Pancreas (tissue), 10 donors: ENCODE measurements around the gene GSG1L. TPM values are rescaled to one million over a fixed set of nuclear protein-coding genes. Genes with fewer than 3 reads are reported as not detected.

Source experiments
- ATAC-seq, 4 donors: fragments of 200-7000 bp; cut with Tn5 transposase; one replicate each; pipeline versions ENCODE4 v1.8.0 to v1.9.1; 2020; ENCODE audit warnings: mild to moderate bottlenecking in 4 of 4, moderate library complexity in 4 of 4
- DNase-seq, 6 donors: peaks; one replicate each; pipeline ENCODE4 v3.0.0-alpha.2; 2020
- FAIRE-seq: peaks from 2 replicates; lab custom pipeline; 2012; peaks lifted over from hg19 to GRCh38; lab: Jason Lieb, UNC
- H3K27ac ChIP-seq, 4 donors: fragments of 200-600 bp; sonication (generic); 1 replicate in 3 of 4; 2 replicates in 1 of 4; pipeline versions ENCODE4 v1.5.0 to v1.8.0; 2020
- H3K27me3 ChIP-seq, 4 donors: fragments of 200-600 bp; one replicate each; pipeline ENCODE4 v1.8.0; 2021
- H3K36me3 ChIP-seq, 3 donors: fragments of 200-600 bp; sonication (generic) in 1 of 3; one replicate each; pipeline versions ENCODE4 v1.5.0 to v1.8.0; 2020 to 2021
- H3K4me1 ChIP-seq, 3 donors: fragments of 200-600 bp; one replicate each; pipeline ENCODE4 v1.8.0; 2021
- H3K4me3 ChIP-seq, 4 donors: fragments of 200-600 bp; sonication (generic) in 2 of 4; one replicate each; pipeline versions ENCODE4 v1.5.0 to v1.8.0; 2020 to 2021
- H3K9me3 ChIP-seq, 4 donors: fragments of 200-600 bp; one replicate each; pipeline ENCODE4 v1.8.0; 2021
- WGBS, 2 donors: extraction: QIAGEN DNeasy Blood & Tissue Kit; methylation state at CpG; one replicate each; pipeline ENCODE4 v1.1.7; 2013; 5-methylcytosine and 5-hydroxymethylcytosine counted together
- intact Hi-C, 3 donors: fragments of 100-400 bp; cut with DNase I; formaldehyde crosslinking; loops; one replicate each; pipeline versions ENCODE4 v1.11.1 to v1.14.2; 2022
- polyA plus RNA-seq, 2 donors: library from polyadenylated mRNA; stranded (reverse); fragments of 200-250 nt; gene quantifications; one replicate each; pipeline ENCODE4 v1.2.3, GENCODE V29; 2013
- total RNA-seq, 6 donors: library from RNA; stranded (reverse); fragmentation: NEBNext Ultra II Directional in 4 of 6; extraction: Animal tissue kit (Norgen Biotek cat#: 25700) in 4 of 6; gene quantifications; one replicate each; pipeline versions ENCODE4 v1.2.1 to v1.2.4, GENCODE V29; 2021 to 2023
- TF ChIP-seq, protein P1 (sequence below), 4 donors: fragments of 200-600 bp; sonication (generic) in 3 of 4; IDR thresholded peaks; one replicate each; pipeline versions ENCODE4 v1.5.0 to v1.8.0; 2021; ENCODE audit warnings: antibody characterized with exemption in 4 of 4
- donor health status: healthy with polysubstance abuse.
- donor health status: DM: no; HTN: no; CAD: no; lungs with moderate emphysema.
- donor health status: DM: no; HTN: no; CAD: no.
- donor health status: control.
- donor health status: control.
- donor health status: Bipolar disorder and iron deficiency.
- donor health status: DM: yes; HTN: yes; CAD: no.
- donor health status: DM: no; HTN: no; CAD: no.
- donor health status: DM: no; HTN: no; CAD: no.
- donor health status: DM: yes; HTN: yes; CAD: no.

GSG1L gene
- total and polyA plus RNA-seq, 8 donors: 0.02 to 0.12 TPM; not detected in 6

DNA sequence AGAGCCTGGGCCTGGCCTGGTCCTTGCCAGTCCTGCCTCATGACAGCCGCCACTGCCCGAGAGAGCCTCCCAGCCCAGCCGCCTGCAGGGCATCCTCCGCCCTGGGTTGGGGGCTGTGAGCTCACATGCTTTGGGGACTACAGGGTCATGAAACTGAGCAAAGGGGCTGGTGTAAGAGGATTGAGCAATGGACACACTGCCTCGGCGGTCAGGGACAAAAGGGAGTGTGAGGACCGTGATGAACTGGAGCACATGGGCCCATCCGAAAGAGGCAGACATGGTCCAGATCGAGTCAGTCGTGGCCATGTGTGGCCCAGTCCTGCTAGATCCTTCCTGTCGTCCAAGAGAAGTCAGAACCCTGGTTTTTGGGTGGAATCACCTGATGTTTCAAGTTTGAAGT lies 52.3 kb downstream of the GSG1L start:
- Histone ChIP-seq H3K27ac (no peak overlapping the region), H3K4me1 (no peaks in the 10 kb centered on the region), H3K9me3 (no peaks in the 10 kb centered on the region), H3K36me3 (no peaks in the 10 kb centered on the region), H3K4me3 (no peak overlapping the region), H3K27me3 (no peaks in the 10 kb centered on the region)
- ATAC-seq: no peak
- DNase-seq: no peak
- no peak for FAIRE-seq
- intact Hi-C loops: no loop called here
- WGBS, 2 donors: 64 to 65% methylated on average over 11 of the region's 11 CpGs
- TF ChIP-seq, protein P1, sequence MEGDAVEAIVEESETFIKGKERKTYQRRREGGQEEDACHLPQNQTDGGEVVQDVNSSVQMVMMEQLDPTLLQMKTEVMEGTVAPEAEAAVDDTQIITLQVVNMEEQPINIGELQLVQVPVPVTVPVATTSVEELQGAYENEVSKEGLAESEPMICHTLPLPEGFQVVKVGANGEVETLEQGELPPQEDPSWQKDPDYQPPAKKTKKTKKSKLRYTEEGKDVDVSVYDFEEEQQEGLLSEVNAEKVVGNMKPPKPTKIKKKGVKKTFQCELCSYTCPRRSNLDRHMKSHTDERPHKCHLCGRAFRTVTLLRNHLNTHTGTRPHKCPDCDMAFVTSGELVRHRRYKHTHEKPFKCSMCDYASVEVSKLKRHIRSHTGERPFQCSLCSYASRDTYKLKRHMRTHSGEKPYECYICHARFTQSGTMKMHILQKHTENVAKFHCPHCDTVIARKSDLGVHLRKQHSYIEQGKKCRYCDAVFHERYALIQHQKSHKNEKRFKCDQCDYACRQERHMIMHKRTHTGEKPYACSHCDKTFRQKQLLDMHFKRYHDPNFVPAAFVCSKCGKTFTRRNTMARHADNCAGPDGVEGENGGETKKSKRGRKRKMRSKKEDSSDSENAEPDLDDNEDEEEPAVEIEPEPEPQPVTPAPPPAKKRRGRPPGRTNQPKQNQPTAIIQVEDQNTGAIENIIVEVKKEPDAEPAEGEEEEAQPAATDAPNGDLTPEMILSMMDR (IDR thresholded peaks at IDR 0.05): no peak

DNA sequence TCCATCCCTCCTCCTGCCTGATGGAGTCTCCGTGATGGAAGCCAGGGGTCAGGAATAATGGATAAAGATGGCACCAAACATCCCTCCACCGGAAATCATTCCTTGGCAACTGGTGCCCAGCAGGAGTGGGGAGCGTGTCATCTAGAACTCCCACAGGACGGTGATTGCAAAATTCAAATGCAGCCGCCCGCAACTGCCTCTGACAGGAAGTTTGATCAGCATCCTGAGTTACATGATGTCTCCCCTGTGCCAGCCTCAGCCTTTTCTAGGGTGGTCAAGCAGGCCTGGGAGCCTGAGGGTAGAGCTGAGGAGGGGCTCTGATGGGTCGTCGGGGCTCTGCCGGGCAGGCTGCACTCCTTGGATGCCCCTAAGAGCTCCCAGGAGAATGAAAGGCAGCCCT lies 52.8 kb downstream of the GSG1L start:
- WGBS, 2 donors: 35 to 56% methylated on average over 9 of the region's 9 CpGs
- TF ChIP-seq, protein P1 (IDR thresholded peaks at IDR 0.05): no peak
- FAIRE-seq (no peak), ATAC-seq (no peak), DNase-seq (no peak)
- intact Hi-C loops: no loop called here
- no peaks in the 10 kb centered on the region for H3K9me3 ChIP-seq
- no peaks in the 10 kb centered on the region for H3K36me3 ChIP-seq
- H3K4me1 ChIP-seq: no peaks in the 10 kb centered on the region
- H3K27ac ChIP-seq: no peak overlapping the region
- H3K27me3 ChIP-seq: no peaks in the 10 kb centered on the region
- H3K4me3 ChIP-seq: no peak overlapping the region

DNA sequence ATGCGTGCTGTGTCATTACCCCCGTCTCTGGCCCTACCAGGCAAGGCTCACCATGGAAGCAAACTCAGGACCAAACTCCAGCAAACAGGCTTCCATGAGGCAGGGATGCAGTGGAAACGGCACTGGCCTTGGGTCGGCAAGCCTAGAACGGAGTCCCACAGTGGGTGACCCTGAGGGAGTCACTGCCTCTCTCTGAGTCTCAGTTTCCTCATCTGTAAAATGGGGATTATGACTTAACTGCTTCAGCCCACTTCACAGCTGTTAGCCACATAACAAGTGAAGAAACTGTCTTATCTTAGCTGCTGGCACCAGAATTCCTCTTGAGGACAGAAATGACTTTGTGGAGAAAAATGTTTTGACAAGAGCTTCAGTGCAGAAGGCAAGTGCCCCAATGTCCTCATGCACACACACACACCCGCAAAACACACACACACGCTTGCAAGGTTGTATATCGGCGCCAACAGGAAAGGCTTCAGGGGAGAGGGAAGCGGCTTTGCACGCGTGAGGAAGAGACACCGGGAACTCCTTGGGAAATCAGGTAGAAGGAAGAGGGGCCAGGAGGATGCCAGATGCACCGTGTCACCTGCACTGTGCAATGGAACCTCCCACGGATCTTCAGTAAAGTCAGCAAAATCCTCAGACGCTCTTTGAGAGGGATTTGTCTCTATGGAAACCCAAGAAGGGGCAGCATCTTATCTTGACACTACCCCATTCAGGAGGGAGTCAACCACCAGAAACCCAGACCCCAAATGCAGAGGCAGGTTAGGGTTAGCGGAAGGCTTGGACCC lies 53.7 kb downstream of the GSG1L start:
- FAIRE-seq: no peak
- no peaks in the 10 kb centered on the region for H3K9me3 ChIP-seq
- TF ChIP-seq, protein P1 (IDR thresholded peaks at IDR 0.05): no peak
- H3K36me3 ChIP-seq: no peaks in the 10 kb centered on the region
- intact Hi-C loops: no loop called here
- H3K27ac ChIP-seq: no peak overlapping the region
- no peak overlapping the region for H3K4me3 ChIP-seq
- no peak for ATAC-seq
- no peaks in the 10 kb centered on the region for H3K4me1 ChIP-seq
- no peak for DNase-seq
- no peaks in the 10 kb centered on the region for H3K27me3 ChIP-seq
- WGBS, 2 donors: 50 to 57% methylated on average over 17 of the region's 17 CpGs

DNA sequence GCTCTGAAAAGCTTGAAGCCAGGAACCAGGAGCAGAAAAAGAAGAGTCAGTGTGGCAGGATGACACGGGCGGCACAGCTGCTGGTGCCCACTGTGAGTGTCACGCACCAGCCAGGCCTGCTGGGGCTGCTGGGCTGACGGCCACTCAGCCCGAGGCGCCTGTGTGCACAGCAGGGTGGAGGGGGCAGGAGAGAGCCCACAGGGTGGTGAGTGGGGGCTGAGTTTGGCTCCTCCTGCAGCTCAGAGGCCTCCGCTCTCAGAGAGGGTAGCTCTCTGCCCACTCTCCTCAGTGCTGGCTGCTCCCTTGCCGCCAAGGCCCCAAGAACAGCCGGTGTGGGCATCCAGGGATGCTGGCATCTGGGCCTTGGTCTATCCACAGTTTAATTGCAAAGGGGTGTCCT lies 59.6 kb downstream of the GSG1L start:
- H3K4me1 ChIP-seq: no peaks in the 10 kb centered on the region
- no peak for DNase-seq
- H3K27me3 ChIP-seq: no peaks in the 10 kb centered on the region
- no peak for ATAC-seq
- no peaks in the 10 kb centered on the region for H3K36me3 ChIP-seq
- no peak for FAIRE-seq
- TF ChIP-seq, protein P1 (IDR thresholded peaks at IDR 0.05): no peak
- no peaks in the 10 kb centered on the region for H3K9me3 ChIP-seq
- intact Hi-C loops: no loop called here
- 54 to 59% methylated on average over 9 of the region's 9 CpGs for WGBS, 2 donors
- no peak overlapping the region for H3K27ac ChIP-seq
- no peak overlapping the region for H3K4me3 ChIP-seq
